ENCODE data around the gene SHROOM1.

Gene SHROOM1

DNA sequence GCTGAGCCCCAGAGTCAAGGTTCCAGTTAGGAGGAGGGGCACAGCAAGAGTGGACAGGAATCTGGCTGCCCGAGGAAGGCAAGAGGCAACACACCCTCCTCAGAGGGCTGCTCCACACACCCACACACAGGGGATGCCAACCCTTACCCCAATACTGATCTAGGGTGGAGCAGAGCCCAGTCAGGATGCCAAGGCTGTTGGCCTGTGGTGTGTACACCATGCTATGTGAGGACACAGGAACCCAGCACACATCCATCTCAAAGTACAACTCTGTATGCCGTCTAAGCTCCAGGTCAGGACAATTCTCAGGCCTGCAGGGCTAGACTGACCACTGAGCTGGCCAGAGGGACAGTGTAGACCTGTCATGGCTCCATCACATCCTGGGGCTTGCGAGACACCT lies 56.0 kb downstream of the SHROOM1 start:
- DNase-seq (ENCODE audit: low read depth), result no peak
- H3K4me3 ChIP-seq (ENCODE audit: low read depth, low read length), result no peak overlapping the region
- TF ChIP-seq, protein P1, sequence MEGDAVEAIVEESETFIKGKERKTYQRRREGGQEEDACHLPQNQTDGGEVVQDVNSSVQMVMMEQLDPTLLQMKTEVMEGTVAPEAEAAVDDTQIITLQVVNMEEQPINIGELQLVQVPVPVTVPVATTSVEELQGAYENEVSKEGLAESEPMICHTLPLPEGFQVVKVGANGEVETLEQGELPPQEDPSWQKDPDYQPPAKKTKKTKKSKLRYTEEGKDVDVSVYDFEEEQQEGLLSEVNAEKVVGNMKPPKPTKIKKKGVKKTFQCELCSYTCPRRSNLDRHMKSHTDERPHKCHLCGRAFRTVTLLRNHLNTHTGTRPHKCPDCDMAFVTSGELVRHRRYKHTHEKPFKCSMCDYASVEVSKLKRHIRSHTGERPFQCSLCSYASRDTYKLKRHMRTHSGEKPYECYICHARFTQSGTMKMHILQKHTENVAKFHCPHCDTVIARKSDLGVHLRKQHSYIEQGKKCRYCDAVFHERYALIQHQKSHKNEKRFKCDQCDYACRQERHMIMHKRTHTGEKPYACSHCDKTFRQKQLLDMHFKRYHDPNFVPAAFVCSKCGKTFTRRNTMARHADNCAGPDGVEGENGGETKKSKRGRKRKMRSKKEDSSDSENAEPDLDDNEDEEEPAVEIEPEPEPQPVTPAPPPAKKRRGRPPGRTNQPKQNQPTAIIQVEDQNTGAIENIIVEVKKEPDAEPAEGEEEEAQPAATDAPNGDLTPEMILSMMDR (IDR thresholded peaks at IDR 0.05; ENCODE audit: low read depth, low read length, missing control alignments), result no peak

DNA sequence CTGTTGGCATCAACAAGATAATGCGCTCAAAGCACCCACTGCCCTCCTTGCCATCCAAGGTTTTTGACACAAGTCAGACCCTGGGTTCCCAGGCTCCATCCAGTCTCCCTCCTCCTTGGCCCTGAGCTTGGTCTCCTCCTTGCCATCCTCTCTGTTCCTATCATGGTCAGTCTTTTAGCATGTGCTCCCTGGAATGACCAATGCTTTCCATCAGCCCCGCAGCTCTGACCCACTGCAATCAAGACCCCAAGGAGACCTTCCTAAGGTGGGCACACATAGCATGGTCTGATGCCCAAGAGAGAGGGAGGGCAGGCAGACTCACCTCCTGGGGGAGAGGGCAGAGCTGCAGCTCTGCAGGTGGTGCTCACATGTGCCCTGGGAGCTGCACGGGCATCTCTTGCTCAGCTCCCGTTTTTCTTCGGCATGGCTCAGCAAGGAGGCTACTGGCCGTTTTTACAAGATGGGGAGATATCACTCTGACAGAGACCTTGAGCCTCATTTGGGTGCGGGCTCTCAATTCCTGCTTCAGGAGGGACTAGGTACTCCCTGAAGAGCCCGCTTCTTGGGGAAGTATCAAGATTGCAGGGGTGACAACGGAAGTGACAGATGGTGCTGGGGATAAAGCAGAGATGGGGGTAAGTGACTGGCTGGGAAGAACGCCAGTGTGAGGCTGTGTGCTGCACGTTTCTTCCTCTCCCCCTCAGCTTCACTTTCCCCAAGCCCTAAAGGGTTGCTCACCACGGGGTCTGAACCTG lies 56.7 kb downstream of the SHROOM1 start:
- no peak overlapping the region for H3K4me3 ChIP-seq (ENCODE audit: low read depth, low read length)
- TF ChIP-seq, protein P1 (IDR thresholded peaks at IDR 0.05; ENCODE audit: low read depth, low read length, missing control alignments), result no peak
- DNase-seq (ENCODE audit: low read depth), result no peak

DNA sequence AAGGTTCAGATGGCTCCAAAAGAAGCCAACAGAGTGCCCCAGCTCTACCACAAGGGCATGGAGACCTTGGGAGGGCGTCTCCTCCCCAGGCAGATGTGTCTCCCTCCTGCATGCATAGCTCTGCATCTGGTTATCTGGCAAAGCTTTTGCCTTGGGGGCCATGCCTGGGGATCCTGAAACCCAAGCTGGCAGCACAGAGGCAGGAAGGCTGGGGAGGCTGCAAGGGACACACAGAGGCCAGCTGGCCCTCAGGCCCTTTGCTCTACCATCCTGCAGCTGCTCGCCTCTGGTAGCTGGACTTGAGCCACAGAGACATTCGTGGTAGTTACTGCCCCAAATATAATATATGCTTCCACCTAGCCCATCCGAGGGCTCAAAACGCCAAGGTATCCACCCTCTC lies 57.3 kb downstream of the SHROOM1 start:
- TF ChIP-seq, protein P1 (IDR thresholded peaks at IDR 0.05; ENCODE audit: low read depth, low read length, missing control alignments), result no peak
- no peak for DNase-seq (ENCODE audit: low read depth)
- no peak overlapping the region for H3K4me3 ChIP-seq (ENCODE audit: low read depth, low read length)

DNA sequence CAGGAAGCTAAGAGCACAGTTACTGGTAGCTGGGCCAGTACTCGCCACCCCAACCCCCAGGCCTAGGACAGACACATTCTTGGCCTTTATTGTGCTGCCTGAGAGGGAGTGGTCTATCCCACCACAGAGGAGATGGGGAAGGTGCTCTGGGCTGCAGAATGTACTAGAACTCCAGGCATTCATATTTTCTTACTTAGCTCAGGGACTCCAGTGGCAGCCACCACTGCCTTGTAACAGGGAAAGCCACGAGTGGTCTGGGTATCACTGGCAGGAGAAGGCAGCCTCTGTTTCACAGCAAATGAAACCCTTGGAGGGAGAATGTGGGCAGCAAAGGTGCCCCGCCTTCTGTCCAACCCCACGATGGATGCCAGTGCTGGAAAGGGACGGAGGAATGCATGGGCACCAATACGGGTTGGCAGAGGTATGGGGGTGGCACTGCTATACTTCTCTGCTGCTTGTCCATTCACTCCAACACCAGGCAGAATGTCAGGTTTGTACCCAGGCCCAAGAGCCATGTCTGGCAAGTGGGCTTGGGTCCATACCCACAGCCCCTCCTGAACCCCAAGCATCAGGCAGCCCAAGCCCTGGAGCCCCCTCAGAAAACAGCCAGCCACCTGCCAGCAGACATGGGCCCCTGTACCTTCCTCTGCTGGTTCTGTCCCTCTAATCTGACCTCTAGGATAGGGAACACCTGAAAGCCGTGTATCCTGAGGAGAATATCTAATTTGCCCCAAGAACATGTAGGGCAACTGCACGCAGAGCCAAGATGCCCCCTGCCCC lies 58.0 kb downstream of the SHROOM1 start:
- DNase-seq (ENCODE audit: low read depth), result no peak
- TF ChIP-seq, protein P1 (IDR thresholded peaks at IDR 0.05; ENCODE audit: low read depth, low read length, missing control alignments), result no peak
- H3K4me3 ChIP-seq (ENCODE audit: low read depth, low read length), result no peak overlapping the region

Measured in GM12864 (cell line).